GM21381 (cell line): ENCODE results near the gene RNASEH1.

Source experiments
- ATAC-seq: cut with Tn5 transposase; IDR thresholded peaks from one replicate; pipeline ENCODE4 v1.9.1; 2021; ENCODE audit warnings: mild to moderate bottlenecking, moderate library complexity; ENCODE audit not compliant: unreplicated experiment

Gene RNASEH1

DNA sequence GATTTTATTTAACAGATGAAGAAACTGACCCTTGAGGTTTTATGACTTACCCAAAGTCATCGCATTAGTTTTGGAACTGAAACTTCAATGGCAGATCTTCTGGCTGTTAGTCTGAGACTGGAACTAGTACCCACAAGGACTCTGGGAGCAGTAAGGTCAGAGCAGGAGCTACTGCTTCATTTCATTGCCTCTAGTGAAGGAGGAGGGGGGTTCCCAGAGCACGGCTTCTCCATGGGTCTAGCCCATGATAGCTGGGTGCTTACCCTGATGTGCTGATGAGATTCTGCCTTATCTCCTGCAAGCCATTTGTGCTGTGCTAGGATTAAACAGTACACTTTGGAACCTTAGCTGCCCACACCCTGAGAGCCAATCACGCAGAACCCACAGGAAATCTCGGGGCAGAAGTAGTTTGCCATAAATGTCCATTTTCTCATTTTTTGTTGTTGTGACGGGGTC is 5.4 kb upstream of the RNASEH1 start:
- ATAC-seq = peak; percentile 49

DNA sequence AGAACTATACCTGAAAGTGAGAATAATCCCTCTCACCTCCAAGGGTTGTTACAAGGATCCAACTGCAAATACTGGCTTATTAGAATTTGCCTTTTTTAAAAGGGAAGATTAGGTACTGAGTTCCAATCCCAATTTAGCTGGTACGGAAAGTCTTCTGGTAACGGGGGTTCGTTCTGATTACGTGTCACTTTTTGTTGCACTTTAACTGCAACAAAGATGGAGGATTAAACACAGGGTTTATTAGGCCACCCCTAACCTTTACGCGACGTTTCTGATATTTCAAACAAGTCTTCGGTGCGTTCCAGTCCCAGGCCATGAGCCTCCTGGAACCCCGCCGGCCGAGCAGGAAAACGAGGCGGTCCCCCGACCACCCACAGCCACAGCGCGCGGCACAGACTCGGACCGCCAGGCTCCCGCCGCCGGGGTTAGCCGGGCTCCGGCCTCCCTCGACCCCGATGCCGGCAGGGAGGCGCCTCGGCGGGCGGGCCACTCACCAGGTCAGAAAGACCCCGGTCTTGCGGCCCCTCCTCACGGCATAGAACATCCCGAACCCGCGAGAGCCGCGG is 411 bp downstream of the RNASEH1 start:
- peak; percentile 20 for ATAC-seq

DNA sequence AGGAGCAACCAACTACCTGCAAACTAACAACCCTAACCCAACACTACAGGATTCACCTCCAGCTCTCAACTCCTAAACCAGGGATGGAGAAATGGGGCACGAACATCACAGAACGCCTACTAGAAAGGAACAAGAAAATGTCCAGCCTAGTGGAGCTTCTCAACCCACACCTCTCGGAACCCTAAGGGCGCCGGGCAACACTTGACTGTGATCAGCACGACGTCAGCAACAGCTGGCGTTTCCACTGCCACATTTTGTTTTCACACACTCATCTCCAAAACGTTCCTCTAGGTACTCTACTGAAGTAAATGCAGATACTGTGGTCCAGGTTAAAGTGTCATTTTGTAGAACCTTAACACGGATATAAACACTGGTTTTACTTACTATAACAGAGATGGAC is 4.2 kb downstream of the RNASEH1 start:
- ATAC-seq = no peak

DNA sequence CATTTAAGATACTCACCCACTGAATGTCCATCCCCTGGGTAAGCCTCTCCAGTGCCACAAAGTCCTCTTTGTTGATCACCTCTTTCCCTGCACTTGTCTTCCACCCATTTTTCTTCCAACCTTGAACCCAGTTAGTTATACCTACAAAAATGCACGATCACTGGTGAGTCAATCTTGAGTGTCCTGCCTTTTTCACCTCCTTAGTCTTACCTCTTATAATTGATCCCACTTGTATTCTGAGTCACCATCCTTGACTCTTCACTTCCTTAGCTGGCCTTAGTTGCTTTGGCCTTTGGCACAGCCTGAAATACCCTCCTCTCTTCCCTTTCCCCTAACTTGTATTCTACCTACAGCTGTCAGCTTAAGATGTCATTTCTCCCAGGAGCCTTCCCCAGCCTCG is 10.2 kb downstream of the RNASEH1 start:
- no peak for ATAC-seq

DNA sequence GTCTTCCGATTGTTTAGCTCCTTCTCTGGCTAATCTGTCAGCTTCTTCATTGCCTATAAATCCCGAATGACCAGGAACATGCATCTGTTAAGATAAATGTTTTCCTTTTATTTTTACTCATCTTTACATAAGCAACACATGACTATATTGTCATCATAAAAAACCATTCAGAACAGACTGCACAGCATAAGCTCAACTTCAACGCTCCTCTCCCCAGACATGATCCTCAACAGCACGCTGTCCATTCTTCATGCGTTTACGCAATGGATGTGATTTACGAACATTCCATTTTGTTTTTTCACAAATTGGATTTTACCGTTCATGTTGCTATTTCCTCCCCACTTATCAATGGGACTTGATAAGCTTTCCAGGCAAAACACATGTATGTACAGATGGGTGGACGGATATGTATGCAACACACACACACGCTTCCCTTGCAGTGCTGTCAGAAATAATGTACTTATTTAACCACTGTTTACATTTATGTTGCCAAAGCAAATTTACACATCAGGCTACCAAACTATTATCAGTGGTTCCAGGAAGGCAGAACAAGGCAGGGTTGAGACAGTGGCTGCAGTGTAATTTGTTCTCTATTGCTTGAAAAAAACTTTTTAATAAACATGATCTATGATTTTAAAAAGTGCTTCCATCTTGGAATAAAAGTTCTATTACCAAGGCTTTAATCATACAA is 12.2 kb downstream of the RNASEH1 start:
- no peak for ATAC-seq

DNA sequence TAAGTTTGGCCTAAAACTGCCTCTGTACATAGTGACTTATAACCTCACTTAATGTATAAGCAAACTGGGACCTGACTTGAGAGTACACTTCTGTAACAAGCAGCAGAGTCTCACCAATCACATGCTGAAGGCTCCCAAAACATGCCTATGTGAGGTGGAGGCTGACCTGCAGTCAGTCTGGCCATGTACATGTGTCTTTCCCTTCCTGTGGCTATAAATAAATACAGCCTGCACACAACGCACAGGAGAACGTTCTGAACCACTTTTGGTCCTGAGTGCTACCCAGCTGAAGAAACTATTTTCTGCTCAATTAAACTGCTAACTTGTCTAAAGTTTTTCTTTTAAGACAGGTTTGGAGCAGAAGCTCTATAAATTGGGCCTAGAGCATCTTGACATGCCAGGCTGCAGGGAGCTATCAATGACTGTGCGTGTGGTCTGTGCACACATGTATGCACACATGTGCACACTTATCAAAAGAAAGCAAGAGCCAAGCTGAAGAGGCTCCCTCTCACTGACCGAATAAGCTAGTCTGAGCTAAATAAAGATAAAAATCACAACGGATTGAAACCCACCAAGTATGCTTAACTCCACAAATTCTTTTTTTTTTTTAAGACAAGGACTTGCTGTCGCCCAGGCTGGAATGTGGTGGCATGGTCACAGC is 15.0 kb downstream of the RNASEH1 start:
- ATAC-seq = no peak

DNA sequence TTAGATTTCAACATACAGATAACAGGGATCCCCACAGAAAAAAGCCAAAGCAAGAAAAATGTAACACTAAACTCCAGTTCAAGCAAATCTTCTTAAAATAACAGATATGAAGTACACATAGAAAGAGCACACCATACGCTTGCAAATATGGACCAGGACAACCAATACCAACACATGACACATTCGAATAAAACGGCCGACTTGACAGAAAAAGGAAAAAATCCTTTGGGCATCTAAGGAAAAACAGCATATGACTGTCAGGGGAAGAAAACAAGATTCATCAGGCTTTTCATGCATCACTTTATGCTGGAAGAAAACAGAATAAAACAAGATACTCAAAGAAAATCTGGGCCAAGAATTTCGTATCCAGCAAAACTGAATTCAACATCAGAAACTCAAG is 16.0 kb downstream of the RNASEH1 start:
- no peak for ATAC-seq

DNA sequence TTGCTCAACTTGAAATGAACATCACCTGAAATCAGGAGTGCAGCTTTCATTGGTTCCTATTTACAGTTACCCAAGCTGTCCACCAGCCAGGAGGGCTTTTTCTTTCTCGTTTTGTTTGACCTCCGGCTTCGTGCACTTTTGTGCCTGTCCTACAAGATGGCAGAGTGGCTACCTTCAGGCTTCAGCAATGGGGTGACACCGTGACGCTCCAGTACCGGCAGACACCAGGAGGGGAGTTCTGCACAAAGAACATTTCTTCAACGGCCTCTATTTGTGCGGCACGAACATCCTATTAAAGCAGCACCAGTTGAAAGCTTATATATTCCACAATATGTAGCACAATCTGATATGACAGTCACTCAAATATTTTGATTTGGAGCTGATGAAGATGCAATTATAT is 18.3 kb downstream of the RNASEH1 start:
- no peak for ATAC-seq

DNA sequence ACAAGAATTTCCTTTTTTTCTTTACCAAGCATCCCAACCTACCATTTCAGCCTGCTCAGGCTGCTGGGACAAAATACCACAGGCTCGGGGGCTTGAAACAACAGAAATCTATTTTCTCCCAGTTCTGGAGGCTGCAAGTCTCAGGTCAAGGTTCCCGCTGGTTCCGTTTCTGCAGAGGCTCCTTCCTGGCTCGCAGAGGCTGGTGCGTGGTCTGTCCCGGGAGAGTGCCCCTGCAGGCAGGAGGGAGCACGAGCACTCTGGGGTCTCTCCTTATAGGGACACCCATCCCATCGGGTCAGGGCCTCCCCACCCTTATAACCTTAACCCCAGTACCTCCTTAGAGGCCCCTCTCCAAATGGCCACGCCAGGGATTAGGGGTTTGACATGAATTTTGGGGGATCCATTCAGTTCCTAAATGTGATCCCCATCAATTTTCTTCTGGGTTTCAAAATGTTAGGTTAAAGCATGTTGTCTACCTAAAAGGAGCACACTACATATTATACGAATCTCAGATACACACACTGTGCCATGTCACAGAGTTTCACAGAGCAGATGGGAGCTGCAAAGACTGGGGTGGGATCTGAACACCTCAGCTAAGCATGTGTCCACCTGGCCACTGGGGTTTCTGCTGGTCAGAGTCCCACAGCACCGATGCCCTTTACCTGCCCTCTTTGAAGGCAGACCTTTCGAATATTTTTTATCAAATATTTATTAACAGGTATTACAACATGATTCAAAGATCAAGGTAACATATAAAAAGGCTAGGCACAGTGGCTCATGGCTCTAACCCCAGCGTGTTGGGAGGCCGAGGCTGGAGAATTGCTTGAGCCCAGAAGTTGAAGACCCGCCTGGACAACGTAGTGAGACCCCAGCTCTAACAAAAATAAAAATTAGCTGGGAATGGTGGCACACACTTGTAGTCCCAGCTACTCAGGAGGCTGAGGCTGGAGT is 21.2 kb downstream of the RNASEH1 start:
- ATAC-seq = no peak

DNA sequence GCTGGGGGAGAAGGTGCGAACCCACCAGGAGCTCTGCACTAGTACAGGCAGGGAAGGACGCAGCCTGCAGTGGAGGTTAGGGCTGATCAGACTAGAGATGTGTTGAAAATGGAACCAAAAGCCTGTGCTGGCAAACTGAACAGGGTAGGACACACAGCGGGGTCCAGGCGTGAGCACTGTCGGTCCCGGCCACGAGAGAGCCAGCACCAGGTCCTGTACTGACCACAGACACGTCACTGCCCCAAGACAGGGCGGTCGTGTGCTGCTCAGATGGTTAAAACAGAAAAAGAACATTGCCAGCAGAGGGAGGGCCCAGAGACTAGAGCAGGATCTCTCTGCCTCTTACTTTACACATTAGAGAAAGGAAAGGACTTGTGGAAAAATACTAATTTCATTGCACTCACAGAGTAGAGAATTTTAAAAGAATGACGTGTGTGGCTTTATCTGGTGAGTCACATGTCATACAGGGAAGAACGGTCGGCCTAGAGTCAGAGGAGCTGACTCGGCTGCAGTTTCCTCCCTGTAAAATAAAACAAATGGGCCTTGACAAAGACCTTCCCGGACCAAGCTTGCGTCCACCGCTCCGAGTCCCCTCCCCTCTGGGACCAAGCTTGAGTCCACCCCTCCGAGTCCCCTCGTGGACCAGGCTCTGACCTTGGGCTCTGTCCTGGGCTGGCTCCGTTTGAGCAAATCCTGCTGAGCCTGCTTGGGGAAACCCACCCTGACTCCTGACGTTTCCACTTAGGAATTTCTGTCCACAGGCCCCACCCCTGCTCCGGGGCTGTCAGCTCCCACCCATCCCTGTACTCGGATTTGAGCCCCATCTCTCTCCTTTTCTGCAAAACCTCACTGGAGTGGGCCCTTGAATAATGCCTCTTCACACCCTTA is 22.1 kb downstream of the RNASEH1 start:
- ATAC-seq = no peak

DNA sequence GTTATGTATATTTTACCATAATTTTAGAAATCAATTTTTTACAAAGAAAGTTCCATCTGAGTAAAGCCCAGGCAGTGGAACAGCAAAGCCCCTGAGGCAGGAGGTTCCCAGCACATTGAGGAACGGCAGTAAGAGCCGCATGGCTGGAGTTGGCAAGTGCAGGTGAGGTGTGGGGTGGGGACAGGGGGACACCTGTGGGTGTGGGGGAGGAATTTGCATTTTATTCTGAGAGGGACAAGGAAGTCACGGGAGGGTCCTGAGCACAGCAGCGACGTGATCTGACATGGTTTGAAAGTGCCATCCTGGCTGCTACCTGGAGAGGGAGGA is 22.7 kb downstream of the RNASEH1 start:
- ATAC-seq = no peak

DNA sequence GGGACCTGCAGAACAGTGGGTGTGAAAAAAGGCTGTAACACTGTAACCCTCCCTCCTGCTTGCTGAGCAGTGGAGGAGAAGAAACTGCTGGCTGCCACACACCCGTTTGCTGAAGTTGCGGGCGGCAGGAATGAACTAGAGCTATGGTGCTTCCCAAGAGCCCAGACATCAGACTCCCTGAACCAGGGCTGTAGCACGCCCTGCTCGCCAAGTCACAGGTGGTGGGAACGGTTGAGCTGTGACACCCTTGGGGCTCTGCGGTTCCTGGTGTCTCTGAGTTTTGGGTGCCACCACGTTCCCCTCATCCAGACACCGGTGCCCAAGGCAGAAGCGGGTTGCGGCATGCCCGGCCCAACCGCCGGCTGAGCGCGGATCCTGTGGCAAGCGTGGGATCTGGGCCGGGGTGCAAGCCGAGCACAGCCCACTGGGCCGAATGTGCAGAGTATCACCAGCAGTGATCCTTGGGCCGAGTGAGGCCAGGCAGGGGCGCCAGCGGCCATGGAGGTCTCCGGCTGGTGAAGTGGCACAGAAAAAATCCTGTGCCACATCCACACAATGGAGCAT is 23.8 kb downstream of the RNASEH1 start:
- ATAC-seq = no peak

DNA sequence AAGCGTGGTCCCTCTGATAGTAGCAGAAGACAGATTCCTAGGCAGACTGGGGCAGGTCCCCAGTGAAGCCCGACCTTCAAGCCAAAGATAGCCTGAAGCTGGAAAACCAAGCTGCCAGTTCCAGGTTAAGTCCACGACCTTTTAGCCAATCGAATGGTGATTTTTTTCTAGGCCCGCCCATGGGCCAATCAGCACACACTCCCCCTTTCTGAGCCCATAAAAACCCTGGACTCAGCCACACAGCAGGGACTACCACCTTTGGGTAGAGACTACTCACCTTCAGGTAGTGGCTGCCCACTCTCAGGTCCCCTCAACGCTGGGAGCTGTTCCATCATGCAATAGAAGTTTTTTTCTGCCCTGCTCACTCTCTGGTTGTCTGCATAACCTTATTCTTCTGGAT is 24.3 kb downstream of the RNASEH1 start:
- no peak for ATAC-seq

DNA sequence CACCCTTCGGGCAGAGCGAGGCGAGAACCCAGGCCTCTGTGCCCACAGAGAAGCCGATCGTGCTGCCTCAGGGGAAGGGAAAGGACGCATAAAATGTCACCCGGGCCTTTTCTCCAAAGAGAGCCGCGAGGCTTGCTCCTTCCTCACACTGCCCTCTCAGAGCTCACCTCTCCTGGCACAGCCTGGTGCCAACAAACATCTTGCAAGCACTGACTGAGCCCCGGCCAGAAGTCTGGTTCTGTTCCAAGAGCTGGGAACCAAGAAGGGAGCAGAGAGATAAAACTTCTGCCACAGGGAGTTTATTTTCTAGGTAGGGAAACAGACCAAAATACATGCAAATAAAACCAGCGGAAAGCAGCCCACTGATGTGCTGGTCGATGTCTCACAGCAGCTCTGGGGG is 25.2 kb downstream of the RNASEH1 start:
- ATAC-seq = no peak

DNA sequence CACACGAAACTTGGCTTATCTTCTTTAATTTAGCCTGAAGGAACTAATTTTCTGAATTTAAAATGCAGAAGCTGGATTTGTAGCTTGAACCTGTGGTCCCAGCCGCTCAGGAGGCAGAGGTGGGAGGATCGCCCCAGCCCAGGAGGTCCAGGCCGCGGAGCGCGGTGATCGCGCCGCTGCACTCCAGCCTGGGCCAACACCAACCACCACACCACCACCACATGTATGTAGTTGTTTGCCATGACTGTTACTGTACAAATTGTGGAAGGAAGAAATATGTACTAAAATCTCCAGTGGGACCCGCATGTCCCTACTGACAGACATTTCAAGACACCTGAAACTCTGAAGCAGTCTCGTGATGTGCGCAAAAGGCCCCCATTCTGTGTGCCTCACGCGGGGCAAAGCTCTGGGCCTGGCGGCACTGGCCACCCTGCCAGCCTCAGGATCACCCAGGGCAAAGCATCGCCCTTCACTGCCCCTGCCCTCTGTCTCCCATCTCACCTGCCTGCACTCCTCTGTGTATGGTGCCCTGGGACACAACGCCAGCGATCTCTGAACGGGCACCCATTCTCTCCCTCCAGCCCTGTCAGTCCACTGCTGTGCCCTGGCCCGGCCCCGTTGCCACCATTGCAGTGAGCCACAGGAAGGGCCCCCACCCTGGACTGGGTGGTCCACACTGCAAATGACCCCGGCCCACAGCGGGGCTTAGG is 28.7 kb downstream of the RNASEH1 start:
- ATAC-seq = no peak

DNA sequence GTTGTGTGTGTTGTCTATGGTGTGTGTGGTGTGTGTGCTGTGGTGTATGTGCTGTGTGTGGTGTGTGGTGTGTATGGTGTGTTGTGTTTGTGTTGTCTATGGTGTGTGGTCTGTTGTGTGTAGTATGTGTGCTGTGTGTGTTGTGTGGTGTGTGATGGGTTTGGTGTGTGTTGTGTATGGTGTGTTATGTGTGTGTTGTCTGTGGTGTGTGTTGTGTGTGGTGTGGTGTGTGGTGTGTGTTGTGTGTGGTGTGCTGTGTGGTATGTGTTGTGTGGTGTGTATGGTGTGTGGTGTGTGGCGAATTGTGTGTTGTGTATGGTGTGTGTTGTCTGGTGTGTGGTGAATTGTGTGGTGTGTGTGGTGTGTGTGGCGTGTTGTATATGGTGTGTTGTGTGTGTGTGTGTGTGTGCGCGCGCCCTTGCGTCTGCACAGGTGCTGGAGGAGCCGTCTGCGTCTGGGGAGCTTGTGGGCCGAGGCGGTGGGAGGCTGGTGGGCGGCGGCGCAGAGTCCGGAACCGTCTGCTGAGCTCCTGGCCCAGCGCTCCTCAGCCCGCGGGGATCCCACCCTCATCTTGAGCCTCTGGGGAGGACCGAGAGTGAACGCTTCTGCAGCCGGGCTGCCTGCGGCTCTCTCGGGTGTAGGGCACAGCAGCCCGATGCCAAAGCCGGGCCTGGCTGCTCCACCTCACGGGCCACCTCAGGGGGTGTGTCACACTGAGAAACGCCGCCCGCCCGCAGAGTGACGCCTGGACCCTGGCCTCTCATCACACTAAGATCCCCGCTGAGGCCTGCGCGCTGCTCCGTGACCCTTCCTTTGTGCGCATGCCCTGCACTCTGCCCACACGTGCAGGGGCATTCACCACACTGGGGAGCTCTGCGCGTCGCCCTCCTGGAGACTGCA is 30.0 kb downstream of the RNASEH1 start:
- ATAC-seq = no peak

DNA sequence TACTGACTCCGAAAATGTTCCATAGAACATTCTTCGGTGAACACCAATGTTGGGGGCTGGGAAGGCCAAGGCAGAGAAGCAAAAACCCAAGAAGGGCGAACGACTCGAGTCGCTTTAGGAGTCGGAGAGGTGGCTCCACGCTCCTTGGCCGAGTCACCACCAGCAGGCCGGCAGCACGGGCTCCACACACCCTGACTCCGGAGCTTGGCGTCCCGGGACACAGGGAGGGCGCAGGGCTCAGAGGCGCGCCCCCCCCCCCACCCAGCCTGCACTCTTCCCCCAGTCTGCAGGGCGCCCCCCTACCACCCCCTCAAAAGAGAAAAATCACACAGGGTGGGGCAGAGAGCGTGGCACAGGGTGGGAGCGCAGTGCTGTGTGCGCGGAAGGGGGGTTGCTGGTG is 31.3 kb downstream of the RNASEH1 start:
- ATAC-seq = no peak

DNA sequence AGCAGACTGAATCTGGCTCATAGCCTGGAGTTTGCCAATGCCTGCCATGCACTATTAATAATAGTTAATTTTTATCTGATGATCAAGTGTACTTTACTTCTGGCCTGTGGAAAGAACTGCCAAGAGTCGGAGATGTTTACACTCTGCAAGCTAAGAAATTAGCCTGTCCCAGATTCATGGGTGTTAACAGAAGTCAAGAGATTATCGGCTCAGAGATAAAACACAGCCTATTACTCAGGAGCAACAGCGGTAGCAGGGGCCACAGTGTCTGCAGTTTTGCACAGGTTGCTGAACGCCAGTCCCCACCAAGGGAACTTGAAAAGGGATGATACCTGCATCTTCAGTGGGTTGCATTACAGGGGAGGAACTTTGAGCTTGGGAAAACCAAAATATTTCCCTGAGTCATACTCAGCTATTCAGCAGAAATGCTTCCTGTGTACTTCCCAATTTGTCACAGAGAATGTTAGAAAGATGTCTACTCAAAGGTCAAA is 34.5 kb downstream of the RNASEH1 start:
- no peak for ATAC-seq
